HG02763 (cell line): ENCODE results near the gene SPATA33.

ENCODE experiments used
- ATAC-seq: cut with Tn5 transposase; IDR thresholded peaks from one replicate; pipeline ENCODE4 v1.9.1; 2021; ENCODE audit warnings: mild to moderate bottlenecking, moderate library complexity; ENCODE audit not compliant: unreplicated experiment

SPATA33 gene

GRCh38 chr16:89657442-89658220 is at the start of gene SPATA33, which contains the start of gene CHMP1A:
Gene SPATA33, plus strand, starts transcription at chr16:89657836. Its CDS starts 76 bp downstream, at chr16:89657912.
Gene CHMP1A, minus strand, starts transcription at chr16:89657708. Its CDS starts 120 bp downstream, at chr16:89657588.
- ATAC-seq, result peak; percentile 92

GRCh38 chr16:89607937-89608740 is 49.5 kb upstream of the SPATA33 start:
- no peak for ATAC-seq

GRCh38 chr16:89610108-89610453 is 47.6 kb upstream of the SPATA33 start:
- no peak for ATAC-seq

GRCh38 chr16:89612415-89613166 is 45.0 kb upstream of the SPATA33 start:
- no peak for ATAC-seq

- no peak for ATAC-seq
These were observed 44.2 kb upstream of the SPATA33 start, which contains the start of gene DPEP1 for GRCh38 chr16:89613231-89613953. Gene DPEP1, plus strand, starts transcription at chr16:89613642. Its CDS starts 16,769 bp downstream, at chr16:89630411.

GRCh38 chr16:89613954-89614459 is 43.6 kb upstream of the SPATA33 start:
- no peak for ATAC-seq

GRCh38 chr16:89615176-89615575 is 42.5 kb upstream of the SPATA33 start:
- no peak for ATAC-seq

- no peak for ATAC-seq
These were observed 42.0 kb upstream of the SPATA33 start for GRCh38 chr16:89615596-89616090.

GRCh38 chr16:89616623-89617022 is 41.0 kb upstream of the SPATA33 start:
- no peak for ATAC-seq

- no peak for ATAC-seq
These were observed 40.6 kb upstream of the SPATA33 start for GRCh38 chr16:89617036-89617435.

- ATAC-seq, result no peak
These were observed 39.3 kb upstream of the SPATA33 start for GRCh38 chr16:89618109-89618998.

GRCh38 chr16:89619840-89620239 is 37.8 kb upstream of the SPATA33 start:
- ATAC-seq, result no peak

- no peak for ATAC-seq
These were observed 37.2 kb upstream of the SPATA33 start for GRCh38 chr16:89620406-89620841.

- no peak for ATAC-seq
These were observed 36.4 kb upstream of the SPATA33 start for GRCh38 chr16:89621136-89621697.

GRCh38 chr16:89621698-89622409 is 35.8 kb upstream of the SPATA33 start:
- ATAC-seq, result no peak

GRCh38 chr16:89623511-89624261 is 34.0 kb upstream of the SPATA33 start:
- no peak for ATAC-seq
